Mucosa of stomach (tissue), 1 donor: ENCODE data around the gene NKIRAS2.

ENCODE experiments used
- H3K27me3 ChIP-seq: one replicate; pipeline ENCODE4 v1.7.0; 2013; ENCODE audit warnings: mild to moderate bottlenecking, low read length; ENCODE audit not compliant: control insufficient read depth, insufficient read depth
- H3K36me3 ChIP-seq: one replicate; pipeline ENCODE4 v1.7.0; 2013; ENCODE audit warnings: low read length; ENCODE audit not compliant: control insufficient read depth, insufficient read depth
- H3K4me1 ChIP-seq: one replicate; pipeline ENCODE4 v1.7.0; 2013; ENCODE audit warnings: mild to moderate bottlenecking, low read length; ENCODE audit not compliant: control insufficient read depth, insufficient read depth
- H3K4me3 ChIP-seq: one replicate; pipeline ENCODE4 v1.7.0; 2013; ENCODE audit warnings: low read length
- H3K9ac ChIP-seq: one replicate; pipeline ENCODE4 v1.7.0; 2013; ENCODE audit warnings: mild to moderate bottlenecking, low read length, moderate library complexity
- H3K9me3 ChIP-seq: one replicate; pipeline ENCODE4 v1.7.0; 2013; ENCODE audit warnings: mild to moderate bottlenecking, low read length, moderate library complexity; ENCODE audit not compliant: control insufficient read depth
- donor health status: Pancreatic carcinoma.

The NKIRAS2 gene

GRCh38 chr17:42038221-42038973 is 18.5 kb downstream of the NKIRAS2 start:
- H3K4me1 ChIP-seq: no peaks in the 10 kb centered on the region
- peaks cover 2% of the 10 kb centered on the region for H3K27me3 ChIP-seq
- no peak overlapping the region for H3K9ac ChIP-seq
- H3K9me3 ChIP-seq: no peaks in the 10 kb centered on the region
- H3K4me3 ChIP-seq: no peak overlapping the region
- no peaks in the 10 kb centered on the region for H3K36me3 ChIP-seq

GRCh38 chr17:42039794-42040763 is 20.2 kb downstream of the NKIRAS2 start:
- Histone ChIP-seq H3K9me3 (no peaks in the 10 kb centered on the region), H3K27me3 (peaks cover 2% of the 10 kb centered on the region), H3K4me3 (no peak overlapping the region), H3K9ac (no peak overlapping the region), H3K4me1 (no peaks in the 10 kb centered on the region), H3K36me3 (no peaks in the 10 kb centered on the region)

- peaks cover 2% of the 10 kb centered on the region for H3K27me3 ChIP-seq
- H3K36me3 ChIP-seq: no peaks in the 10 kb centered on the region
- no peaks in the 10 kb centered on the region for H3K9me3 ChIP-seq
- H3K4me1 ChIP-seq: no peaks in the 10 kb centered on the region
- H3K4me3 ChIP-seq: no peak overlapping the region
- H3K9ac ChIP-seq: no peak overlapping the region
Measured at GRCh38 chr17:42040818-42041217, 20.9 kb downstream of the NKIRAS2 start.

- Histone ChIP-seq H3K4me3 (no peak overlapping the region), H3K4me1 (no peaks in the 10 kb centered on the region), H3K27me3 (peaks cover 2% of the 10 kb centered on the region)
Measured at GRCh38 chr17:42041619-42042018, 21.7 kb downstream of the NKIRAS2 start.

GRCh38 chr17:42042598-42043319 is 22.9 kb downstream of the NKIRAS2 start:
- H3K36me3 ChIP-seq: no peaks in the 10 kb centered on the region
- no peak overlapping the region for H3K4me3 ChIP-seq
- peaks cover 2% of the 10 kb centered on the region for H3K27me3 ChIP-seq
- H3K9ac ChIP-seq: no peak overlapping the region
- no peaks in the 10 kb centered on the region for H3K4me1 ChIP-seq
- no peaks in the 10 kb centered on the region for H3K9me3 ChIP-seq

More at GRCh38 chr17:42041619-42042018, 21.7 kb downstream of the NKIRAS2 start:
- no peaks in the 10 kb centered on the region for H3K36me3 ChIP-seq
- no peak overlapping the region for H3K9ac ChIP-seq
- no peaks in the 10 kb centered on the region for H3K9me3 ChIP-seq

GRCh38 chr17:42045719-42046118 is 25.8 kb downstream of the NKIRAS2 start:
- Histone ChIP-seq H3K9ac (no peak overlapping the region), H3K27me3 (no peaks in the 10 kb centered on the region), H3K4me3 (no peak overlapping the region), H3K36me3 (no peaks in the 10 kb centered on the region), H3K4me1 (peaks cover 6% of the 10 kb centered on the region), H3K9me3 (no peaks in the 10 kb centered on the region)

GRCh38 chr17:42047343-42047742 is 27.5 kb downstream of the NKIRAS2 start:
- no peaks in the 10 kb centered on the region for H3K9me3 ChIP-seq
- no peaks in the 10 kb centered on the region for H3K36me3 ChIP-seq
- no peak overlapping the region for H3K9ac ChIP-seq
- H3K27me3 ChIP-seq: peaks cover 8% of the 10 kb centered on the region
- peaks cover 10% of the 10 kb centered on the region for H3K4me1 ChIP-seq
- H3K4me3 ChIP-seq: no peak overlapping the region

- Histone ChIP-seq H3K4me3 (peak overlapping the region; percentile 55), H3K27me3 (peaks cover 27% of the 10 kb centered on the region), H3K36me3 (no peaks in the 10 kb centered on the region), H3K9ac (peak overlapping the region; percentile 74), H3K4me1 (peaks cover 10% of the 10 kb centered on the region), H3K9me3 (no peaks in the 10 kb centered on the region)
Measured at GRCh38 chr17:42049834-42050392, 30.0 kb downstream of the NKIRAS2 start.

GRCh38 chr17:42050393-42051012 is 30.6 kb downstream of the NKIRAS2 start, which contains the start of gene C17orf113:
Gene C17orf113 (minus strand): TSS chr17:42050601. CDS start chr17:42043376, 7,225 bp downstream.
- Histone ChIP-seq H3K9me3 (no peaks in the 10 kb centered on the region), H3K27me3 (peaks cover 32% of the 10 kb centered on the region), H3K36me3 (no peaks in the 10 kb centered on the region), H3K4me1 (peaks cover 10% of the 10 kb centered on the region), H3K4me3 (peak within 1 kb of the TSS; percentile 55), H3K9ac (peak within 1 kb of the TSS; percentile 74)

- peaks cover 10% of the 10 kb centered on the region for H3K4me1 ChIP-seq
- H3K9me3 ChIP-seq: no peaks in the 10 kb centered on the region
- H3K36me3 ChIP-seq: no peaks in the 10 kb centered on the region
- peak overlapping the region; percentile 34 for H3K9ac ChIP-seq
- H3K27me3 ChIP-seq: peaks cover 32% of the 10 kb centered on the region
- H3K4me3 ChIP-seq: peak overlapping the region; percentile 14
Measured at GRCh38 chr17:42051013-42051400, 31.1 kb downstream of the NKIRAS2 start.

GRCh38 chr17:42051645-42052044 is 31.8 kb downstream of the NKIRAS2 start:
- peaks cover 10% of the 10 kb centered on the region for H3K4me1 ChIP-seq
- H3K4me3 ChIP-seq: no peak overlapping the region
- H3K27me3 ChIP-seq: peaks cover 32% of the 10 kb centered on the region
- H3K9me3 ChIP-seq: no peaks in the 10 kb centered on the region
- H3K36me3 ChIP-seq: no peaks in the 10 kb centered on the region
- no peak overlapping the region for H3K9ac ChIP-seq
